GM12892 (cell line): ENCODE results near the gene AWAT2.

ENCODE experiments used
- DNase-seq: peaks from one replicate; pipeline ENCODE4 v3.0.0; 2011; ENCODE audit not compliant: insufficient read length
- FAIRE-seq: peaks from 2 replicates; lab custom pipeline; 2011; peaks lifted over from hg19 to GRCh38; lab: Jason Lieb, UNC
- POLR2A ChIP-seq: IDR thresholded peaks from 2 replicates; pipeline ENCODE4 v1.6.1; 2011; ENCODE audit warnings: low read depth, low read length, control low read depth
- POLR2AphosphoS5 ChIP-seq: IDR thresholded peaks from 2 replicates; pipeline ENCODE4 v1.6.1; 2011; ENCODE audit warnings: low read depth, low read length, control low read depth
- TAF1 ChIP-seq: IDR thresholded peaks from 2 replicates; pipeline ENCODE4 v1.6.1; 2011; ENCODE audit warnings: low read depth, mild to moderate bottlenecking, control low read depth, low read length, borderline replicate concordance

AWAT2 gene

DNA sequence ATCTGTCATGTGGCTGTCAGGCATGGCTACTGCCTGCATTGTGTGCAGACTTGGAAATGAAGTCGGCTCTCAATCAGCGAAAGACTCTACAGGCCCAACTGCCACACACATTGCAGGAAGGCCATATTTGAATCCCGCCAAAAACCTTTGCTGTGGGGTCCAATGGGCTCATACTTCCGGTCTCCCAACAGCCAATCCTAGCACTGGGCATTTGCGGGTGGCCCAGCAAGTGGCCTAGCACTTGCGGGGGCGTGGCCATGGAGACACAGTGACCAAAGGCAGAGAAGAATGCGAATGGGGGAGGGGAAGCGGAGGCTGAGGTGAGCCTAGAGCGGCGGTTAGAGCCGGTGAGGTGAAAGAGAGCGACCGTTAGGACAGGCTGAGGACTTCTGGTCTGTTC lies 12.3 kb upstream of the AWAT2 start, which contains the start of gene OTUD6A:
OTUD6A (plus strand) TSS at position 382 of the 400 bp plus-strand sequence. CDS start 68 bp downstream, outside the sequence.
- DNase-seq = no peak
- no peak for FAIRE-seq
- TF ChIP-seq POLR2AphosphoS5 (no peak), TAF1 (no peak), POLR2A (no peak)

DNA sequence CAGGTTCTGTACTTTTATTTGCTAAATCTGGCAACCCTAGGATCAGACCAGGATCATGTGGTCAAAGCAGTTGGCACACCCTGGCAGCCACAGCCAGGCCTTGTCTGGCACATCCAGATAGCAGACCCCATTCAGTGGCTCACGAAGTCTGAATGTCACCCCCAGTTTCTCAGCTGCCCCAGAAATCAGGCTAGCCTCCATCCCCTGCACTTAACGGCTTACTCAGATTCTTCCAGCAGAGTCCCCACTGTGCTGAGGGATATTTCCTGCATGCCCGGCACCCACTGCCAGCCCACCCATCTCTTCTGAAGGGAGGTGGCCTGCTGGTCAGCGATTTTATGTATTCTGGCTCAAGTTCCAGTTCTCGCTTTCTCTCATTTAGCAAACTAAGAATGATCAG lies 4.7 kb upstream of the AWAT2 start:
- no peak for TF ChIP-seq POLR2A
- TF ChIP-seq POLR2AphosphoS5 = no peak
- FAIRE-seq (no peak), DNase-seq (no peak)

DNA sequence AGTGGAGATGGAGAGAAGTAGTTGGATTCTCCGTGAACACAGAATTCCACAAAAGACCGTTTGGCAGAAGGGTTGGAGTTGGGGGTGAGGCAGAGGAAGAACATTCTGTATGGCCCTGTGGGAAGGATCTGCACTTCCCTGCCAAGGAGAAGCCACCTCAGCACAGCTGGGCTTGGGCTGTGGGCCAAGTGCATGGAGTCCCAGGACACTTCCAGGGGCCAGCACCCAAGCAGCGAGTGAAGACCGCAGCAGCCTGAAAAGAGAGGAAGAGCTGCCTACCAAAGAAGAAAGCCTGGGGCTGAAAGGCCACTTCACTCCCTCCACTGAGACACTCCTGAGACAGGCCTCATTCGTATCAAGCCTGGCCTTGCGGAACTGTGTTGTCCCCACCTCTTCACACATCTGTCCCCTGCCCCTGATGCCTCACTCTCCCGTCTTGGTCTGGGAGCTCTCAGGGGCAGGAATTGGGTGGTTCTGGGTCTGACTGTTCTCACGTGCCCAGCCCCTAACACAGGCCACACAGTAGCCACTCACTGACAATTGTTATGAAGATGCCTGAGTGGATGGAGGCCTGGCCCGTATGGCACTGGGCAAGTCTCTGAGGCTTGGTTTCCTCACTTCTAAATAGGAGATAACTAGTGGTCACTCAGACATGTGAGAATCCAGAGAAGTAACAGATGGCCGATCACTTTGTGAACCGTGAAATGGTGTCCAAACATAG lies 3.3 kb upstream of the AWAT2 start:
- DNase-seq (no peak), FAIRE-seq (no peak)
- no peak for TF ChIP-seq POLR2AphosphoS5
- TF ChIP-seq POLR2A = no peak
- no peak for TF ChIP-seq TAF1

DNA sequence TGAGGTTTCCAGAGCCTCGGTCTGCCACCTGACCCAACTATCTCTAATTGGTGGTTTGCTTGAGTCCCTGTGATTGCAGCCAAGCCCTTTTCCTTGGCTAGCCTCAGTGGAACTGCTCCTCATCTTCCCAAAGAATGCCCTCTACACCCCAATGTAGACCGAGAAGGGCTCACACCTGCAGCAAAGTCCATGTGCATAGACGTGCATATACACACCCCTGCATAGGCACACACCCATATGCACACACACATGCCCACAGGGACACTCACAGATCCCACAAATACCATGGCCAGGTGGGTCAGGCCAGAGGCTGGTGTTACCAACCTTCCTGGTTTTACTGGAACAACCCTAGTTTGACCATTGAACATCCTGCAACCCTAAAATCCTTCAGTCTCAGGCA lies 332 bp downstream of the AWAT2 start:
- TF ChIP-seq POLR2A = no peak
- TF ChIP-seq POLR2AphosphoS5 = no peak
- no peak for TF ChIP-seq TAF1
- no peak for FAIRE-seq
- no peak for DNase-seq

DNA sequence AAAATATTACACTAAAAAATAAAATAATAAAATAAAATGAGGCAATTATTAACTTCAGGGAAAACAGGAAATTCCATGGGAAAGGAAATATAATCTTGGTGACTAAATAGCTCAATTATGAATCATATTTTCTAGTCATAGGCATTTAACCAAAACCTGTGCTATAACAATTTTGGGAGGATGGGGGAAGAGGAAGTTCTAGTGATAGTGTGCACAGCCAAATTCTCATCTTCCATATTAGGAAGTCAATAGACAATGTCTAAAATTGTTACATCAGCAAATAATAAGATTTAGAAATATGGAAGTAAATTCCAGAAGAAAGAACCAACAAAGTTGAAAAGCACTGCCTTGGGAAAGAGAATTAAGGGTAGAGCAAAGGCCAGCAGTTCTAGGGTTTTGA lies 2.8 kb downstream of the AWAT2 start:
- no peak for FAIRE-seq
- TF ChIP-seq POLR2A (no peak), POLR2AphosphoS5 (no peak), TAF1 (no peak)
- no peak for DNase-seq

DNA sequence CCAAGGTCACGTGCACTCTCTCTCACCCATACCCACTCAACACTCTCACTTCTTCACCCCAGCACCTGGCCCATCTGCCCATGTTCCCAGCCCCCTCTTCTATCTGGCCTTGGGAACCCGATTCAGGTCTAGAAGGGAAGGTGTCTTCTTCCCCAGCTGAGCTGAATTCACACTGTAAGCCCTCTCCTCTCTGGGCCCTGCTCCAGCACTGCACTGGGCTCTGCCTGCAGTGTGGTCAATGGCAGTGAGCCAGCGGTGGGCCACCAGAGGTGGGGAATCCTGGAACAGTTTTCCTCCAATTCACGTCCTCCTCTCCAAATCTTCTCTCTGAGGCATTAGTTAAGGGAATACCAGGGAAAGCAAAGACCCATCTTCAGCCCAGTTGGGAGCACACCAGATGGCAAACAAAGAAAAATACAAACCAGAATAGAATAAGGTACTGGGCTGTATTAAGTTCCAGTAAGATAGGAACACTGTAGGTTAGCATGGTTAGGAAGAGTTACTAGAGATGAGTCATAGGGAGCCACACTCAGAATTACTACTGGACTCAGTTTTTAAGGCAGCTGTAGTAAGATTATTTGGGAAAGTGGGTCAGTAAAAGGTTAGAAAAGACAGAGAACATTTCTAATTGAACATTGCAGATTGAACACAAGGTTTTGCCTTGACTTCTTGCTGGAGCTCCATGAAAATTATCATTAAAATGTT lies 5.0 kb downstream of the AWAT2 start:
- FAIRE-seq (no peak), DNase-seq (no peak)
- TF ChIP-seq POLR2A (no peak), TAF1 (no peak), POLR2AphosphoS5 (no peak)

DNA sequence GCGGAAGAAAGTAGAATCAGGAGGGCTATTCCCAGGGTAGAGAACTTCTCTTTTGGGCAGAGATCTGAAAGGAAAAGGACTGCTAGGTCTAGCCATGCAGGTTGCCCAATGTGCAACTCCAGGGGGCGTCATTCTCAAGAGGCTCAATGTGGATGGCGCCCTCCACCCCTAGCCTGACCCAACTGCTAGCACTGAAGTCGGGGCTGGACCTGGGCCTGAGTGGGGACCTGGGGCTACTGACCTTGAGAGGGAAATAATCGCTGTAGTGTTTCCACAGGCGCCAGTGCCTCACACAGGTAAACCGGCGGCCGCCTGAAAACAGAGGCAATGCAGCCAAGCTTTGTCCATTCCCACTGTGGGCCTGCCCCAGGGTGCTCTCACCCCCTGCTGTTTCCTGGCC lies 6.1 kb downstream of the AWAT2 start:
- TF ChIP-seq POLR2A (no peak), POLR2AphosphoS5 (no peak), TAF1 (no peak)
- DNase-seq (no peak), FAIRE-seq (no peak)

DNA sequence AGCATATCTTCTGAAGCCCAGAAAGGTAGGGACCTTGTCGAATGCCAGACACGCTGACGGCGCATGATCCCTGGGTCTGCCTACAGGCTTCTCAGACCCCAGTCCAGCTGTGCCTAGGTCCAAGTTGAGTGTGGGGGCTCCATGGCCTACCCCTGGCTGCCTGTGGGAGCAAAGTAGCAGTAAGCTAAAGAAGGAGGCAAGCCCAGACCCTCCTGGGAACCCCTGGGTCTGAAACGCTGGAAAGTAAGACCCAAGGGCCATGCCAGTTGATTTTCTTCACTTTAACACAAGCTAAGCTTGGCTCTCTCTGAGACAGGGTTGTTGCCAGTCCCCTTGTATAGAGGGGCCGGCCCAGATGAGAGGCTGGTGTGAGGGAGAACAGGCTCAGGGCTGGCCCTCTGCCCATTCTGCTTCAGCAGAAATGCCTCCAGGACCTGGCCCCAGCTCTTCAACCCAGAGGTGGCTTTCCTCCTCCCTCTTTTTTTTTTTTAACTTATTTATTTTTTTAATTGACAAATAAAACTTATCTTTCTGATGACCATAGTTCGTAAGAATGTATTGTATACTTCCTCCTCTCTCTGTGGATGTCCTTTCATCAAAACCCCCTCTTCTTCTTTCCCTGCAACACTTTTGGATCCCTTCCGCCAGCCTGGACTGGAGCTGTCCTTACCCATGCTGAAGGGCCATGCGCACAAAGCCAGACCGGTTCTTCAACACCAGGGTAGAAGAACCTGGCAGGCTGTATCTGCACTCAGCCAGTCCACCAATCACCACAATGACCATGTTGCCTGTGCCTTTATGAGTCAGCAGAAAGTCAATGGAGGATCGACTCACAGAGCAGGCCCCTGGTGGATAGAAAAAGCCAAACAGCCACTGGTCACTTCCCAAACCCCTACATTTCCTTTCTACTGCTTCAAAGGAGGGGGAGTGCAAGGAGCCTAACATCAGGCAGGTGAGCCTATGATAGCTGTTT lies 7.1 kb downstream of the AWAT2 start:
- no peak for DNase-seq
- no peak for FAIRE-seq
- TF ChIP-seq TAF1 (no peak), POLR2A (no peak), POLR2AphosphoS5 (no peak)

DNA sequence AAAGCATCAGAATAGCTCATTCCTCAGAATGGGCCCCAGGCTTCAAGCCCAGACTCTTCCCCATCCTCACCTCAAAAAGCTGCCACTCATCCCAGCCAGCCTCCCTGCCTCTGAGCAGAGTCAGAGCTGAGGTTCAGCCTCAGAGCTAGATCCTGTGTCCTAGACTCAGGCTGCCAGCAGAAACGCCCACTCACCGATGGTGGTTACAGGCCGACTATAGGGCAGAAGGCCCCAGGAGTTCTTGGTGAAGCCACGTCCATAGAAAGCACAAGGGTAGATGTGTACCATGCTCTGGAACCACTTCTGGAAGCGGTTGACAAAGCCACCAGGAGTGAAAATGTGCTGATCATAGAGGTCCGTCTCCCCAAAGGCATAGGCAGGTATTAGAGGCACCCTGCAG lies 7.7 kb downstream of the AWAT2 start:
- TF ChIP-seq POLR2A (no peak), TAF1 (no peak), POLR2AphosphoS5 (no peak)
- FAIRE-seq (no peak), DNase-seq (no peak)

DNA sequence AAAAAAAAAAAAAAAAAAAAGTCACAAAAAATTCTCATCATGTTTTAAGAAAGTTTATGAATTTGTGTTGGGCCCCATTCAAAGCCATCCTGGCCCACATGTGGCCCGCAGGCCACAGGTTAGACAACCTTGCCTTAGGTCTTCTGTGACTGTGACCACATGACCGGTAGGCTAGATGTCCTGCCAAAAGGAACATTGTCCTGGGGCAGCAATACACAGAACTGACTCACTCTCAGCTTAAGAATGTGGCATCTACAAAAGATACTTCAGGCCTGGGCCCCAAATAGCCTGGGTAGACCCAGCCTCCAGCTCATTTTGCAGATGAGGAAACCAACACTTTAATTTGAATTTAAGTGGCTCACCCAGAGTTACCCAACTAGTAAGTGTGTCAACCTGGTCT lies 10.0 kb downstream of the AWAT2 start:
- TF ChIP-seq TAF1 = no peak
- no peak for TF ChIP-seq POLR2A
- TF ChIP-seq POLR2AphosphoS5 = no peak
- DNase-seq = no peak
- FAIRE-seq = no peak

DNA sequence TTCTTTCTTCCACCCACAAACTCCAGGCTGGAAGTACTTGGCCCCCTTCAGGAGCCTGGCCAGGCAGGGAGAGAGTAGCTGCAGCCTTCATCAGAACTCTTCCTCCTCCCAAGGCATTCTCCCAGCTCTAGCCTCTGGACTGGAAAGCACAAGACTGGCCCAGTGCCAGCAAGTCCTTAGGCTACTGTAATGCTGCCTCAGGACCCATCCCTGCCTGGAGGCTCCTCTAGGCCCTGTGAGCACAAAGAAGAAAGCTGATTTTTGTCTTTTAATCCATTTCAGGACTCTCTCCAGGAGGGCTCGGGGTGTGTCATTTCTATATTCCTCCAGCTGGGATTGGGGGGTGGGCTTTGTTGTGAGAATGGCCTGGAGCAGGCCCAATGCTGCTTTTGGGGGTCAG lies 10.8 kb downstream of the AWAT2 start:
- DNase-seq (no peak), FAIRE-seq (no peak)
- TF ChIP-seq POLR2A (no peak), POLR2AphosphoS5 (no peak), TAF1 (no peak)
